ENCODE data around the gene ACSL3.
A peak's percentile ranks its signal among the peaks of the same experiment; 100 is the strongest.

Gene ACSL3

DNA sequence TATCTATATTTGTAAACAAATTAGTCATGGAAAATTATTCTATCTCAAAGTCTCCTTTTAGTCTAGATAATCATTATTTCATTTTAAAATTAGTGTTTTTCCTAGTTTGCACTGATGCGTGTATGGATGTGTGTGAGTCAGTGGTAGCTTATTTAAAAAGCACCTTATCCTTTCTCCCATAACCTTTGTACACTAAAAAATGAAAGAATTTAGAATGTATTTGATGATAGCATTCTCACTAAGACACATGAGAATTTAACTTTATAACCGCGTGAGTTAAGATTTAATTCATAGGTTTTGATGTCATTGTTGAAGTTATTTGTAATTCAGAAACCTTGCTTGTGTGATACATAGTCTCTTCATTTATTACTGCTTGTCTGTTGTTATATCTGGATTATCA is 81.7 kb downstream of the ACSL3 start:
- DNase-seq (ENCODE audit: insufficient read length, low spot score): no peak
- no peak for FAIRE-seq
- TF ChIP-seq POLR2A (IDR thresholded peaks at IDR 0.05; ENCODE audit: low read depth, low read length): no peak

DNA sequence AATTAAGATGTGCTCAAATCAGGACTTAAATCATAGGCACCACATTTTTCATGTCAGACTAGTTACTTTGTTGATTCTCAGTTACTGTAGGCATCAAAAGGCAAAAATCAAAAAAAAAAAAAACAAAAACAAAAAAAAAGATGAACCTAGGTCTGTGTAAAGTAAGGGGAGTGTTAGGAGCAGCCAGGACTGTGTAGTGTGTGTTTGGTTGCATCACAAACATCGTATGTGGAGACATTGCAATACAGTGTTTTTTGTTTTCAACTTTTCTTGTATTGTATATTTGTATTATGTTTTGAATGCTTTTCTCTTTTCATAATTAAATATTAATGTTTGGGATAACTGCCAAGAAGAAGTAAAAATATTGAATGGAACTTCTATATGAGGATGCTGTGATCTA is 82.1 kb downstream of the ACSL3 start:
- FAIRE-seq: no peak
- DNase-seq (ENCODE audit: insufficient read length, low spot score): no peak
- TF ChIP-seq POLR2A (IDR thresholded peaks at IDR 0.05; ENCODE audit: low read depth, low read length): no peak

- DNase-seq (ENCODE audit: insufficient read length, low spot score) (no peak), FAIRE-seq (no peak)
- no peak for TF ChIP-seq POLR2A (IDR thresholded peaks at IDR 0.05; ENCODE audit: low read depth, low read length)
Measured at GRCh38 chr2:222943820-222944219, 83.0 kb downstream of the ACSL3 start.

- no peak for TF ChIP-seq POLR2A (IDR thresholded peaks at IDR 0.05; ENCODE audit: low read depth, low read length)
- DNase-seq (ENCODE audit: insufficient read length, low spot score) (no peak), FAIRE-seq (no peak)
Measured at GRCh38 chr2:222944552-222944951, 83.7 kb downstream of the ACSL3 start.

DNA sequence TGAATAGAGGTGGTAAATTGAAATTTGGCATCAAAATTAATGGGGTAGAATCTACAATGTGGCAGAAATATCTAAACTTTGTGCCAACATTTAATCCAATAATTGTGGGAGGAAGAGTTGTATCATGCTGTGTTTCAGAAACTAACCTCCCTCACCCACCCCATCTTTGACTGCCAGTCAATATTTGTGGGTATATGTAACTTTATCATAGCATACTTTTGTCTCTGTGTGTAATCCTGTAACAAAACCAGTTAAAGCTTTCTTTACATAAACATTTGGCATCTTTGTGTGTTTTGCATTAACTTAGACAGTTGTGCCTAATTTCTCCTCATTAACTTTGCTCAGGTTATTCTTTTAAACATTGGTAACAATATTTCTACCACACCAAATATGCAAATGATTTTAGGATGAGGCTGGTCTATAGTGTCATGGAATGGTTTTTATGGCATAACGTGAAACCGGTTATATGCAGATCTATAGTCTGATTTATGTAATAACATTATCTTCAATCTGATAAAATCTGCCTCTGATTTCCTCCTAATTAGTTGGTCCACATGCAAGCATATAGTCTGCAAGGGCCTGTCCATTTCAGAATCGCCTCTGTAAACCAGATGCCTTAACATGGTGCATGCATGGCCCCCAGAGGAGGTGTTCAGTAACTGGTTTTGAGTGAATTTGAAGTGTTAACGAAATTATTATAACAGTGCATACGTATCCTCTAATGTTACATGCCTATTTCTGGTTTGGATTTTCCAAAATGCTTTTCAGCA is 84.3 kb downstream of the ACSL3 start:
- no peak for TF ChIP-seq POLR2A (IDR thresholded peaks at IDR 0.05; ENCODE audit: low read depth, low read length)

DNA sequence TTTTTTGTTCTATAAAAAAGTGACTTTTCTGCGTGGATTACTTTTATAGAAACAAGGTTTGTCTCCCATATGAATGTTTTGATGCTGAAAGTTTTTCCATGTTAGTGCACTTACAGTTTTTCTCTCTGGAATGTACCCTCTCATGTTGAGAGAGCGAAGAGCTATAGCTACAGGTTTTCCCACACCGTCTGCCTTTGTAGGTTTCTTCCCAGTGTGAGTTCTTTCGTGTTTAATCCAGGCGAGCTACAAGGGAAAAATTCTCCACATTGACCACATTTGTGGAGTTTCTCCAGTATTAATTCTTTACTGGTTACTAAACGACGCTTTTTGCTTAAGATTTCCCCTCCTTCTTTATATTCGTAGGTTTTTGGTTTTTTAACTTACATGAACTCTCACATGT is 85.1 kb downstream of the ACSL3 start:
- no peak for TF ChIP-seq POLR2A (IDR thresholded peaks at IDR 0.05; ENCODE audit: low read depth, low read length)
- no peak for DNase-seq (ENCODE audit: insufficient read length, low spot score)
- no peak for FAIRE-seq

More for the DNA sequence above, 84.3 kb downstream of the ACSL3 start:
- DNase-seq (ENCODE audit: insufficient read length, low spot score) (no peak), FAIRE-seq (peak; percentile 67)

DNA sequence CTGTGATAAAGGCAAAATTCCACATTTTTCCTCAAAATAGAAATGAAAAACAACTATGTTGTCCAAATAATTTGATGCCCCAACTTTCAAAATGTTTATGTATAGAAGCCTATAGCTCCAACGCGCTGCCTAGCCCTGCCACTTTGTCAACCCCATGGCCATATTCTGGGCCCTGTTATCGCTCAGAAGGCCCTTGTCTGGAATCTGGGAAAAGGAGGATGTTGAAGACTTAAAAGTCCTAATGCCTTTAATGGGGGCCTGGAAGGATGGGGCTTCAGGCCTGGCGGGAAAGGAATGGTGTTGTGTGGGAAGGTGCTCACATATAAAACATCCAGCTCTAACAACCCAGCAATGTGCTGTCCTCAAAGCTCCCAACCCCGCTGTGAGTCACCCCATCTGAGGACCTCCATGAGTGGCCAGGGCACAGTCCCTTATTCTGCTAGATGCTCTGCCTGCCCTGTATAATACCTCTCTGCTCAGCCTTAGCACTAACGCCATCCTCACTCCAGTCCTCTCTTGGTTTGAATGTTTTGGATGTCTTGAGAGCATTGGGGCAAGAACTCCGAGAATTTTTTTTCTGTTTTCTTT is 86.0 kb downstream of the ACSL3 start:
- DNase-seq (ENCODE audit: insufficient read length, low spot score) (no peak), FAIRE-seq (peak; percentile 36)
- TF ChIP-seq POLR2A (IDR thresholded peaks at IDR 0.05; ENCODE audit: low read depth, low read length): no peak

GRCh38 chr2:222949073-222949472 is 88.2 kb downstream of the ACSL3 start:
- DNase-seq (ENCODE audit: insufficient read length, low spot score) (no peak), FAIRE-seq (no peak)
- no peak for TF ChIP-seq POLR2A (IDR thresholded peaks at IDR 0.05; ENCODE audit: low read depth, low read length)

- TF ChIP-seq POLR2A (IDR thresholded peaks at IDR 0.05; ENCODE audit: low read depth, low read length): no peak
- DNase-seq (ENCODE audit: insufficient read length, low spot score) (no peak), FAIRE-seq (no peak)
Measured at GRCh38 chr2:222949690-222950323, 89.0 kb downstream of the ACSL3 start.

- DNase-seq (ENCODE audit: insufficient read length, low spot score) (no peak), FAIRE-seq (peak; percentile 95)
- TF ChIP-seq POLR2A (IDR thresholded peaks at IDR 0.05; ENCODE audit: low read depth, low read length): no peak
Measured at GRCh38 chr2:222950638-222951285, 89.9 kb downstream of the ACSL3 start.

DNA sequence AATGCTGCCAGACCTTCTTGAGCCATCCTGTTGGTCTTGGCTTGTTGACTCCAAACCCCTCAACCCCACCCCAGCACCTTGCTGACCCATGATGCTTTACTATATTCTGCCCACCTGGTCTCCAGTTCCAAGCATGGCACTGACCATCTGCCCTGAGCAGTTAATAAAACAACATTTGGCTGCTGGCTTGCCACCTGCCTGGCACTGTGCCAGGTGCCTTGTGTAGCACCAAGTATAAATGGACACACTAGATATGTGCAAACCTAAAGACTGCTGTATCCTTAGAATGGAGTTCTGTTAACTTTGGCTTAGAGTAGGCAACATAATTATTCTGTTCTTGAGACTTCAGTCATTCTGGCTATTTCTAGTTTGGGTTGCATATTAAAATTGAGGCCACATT is 91.4 kb downstream of the ACSL3 start:
- no peak for TF ChIP-seq POLR2A (IDR thresholded peaks at IDR 0.05; ENCODE audit: low read depth, low read length)
- DNase-seq (ENCODE audit: insufficient read length, low spot score) (no peak), FAIRE-seq (no peak)

DNA sequence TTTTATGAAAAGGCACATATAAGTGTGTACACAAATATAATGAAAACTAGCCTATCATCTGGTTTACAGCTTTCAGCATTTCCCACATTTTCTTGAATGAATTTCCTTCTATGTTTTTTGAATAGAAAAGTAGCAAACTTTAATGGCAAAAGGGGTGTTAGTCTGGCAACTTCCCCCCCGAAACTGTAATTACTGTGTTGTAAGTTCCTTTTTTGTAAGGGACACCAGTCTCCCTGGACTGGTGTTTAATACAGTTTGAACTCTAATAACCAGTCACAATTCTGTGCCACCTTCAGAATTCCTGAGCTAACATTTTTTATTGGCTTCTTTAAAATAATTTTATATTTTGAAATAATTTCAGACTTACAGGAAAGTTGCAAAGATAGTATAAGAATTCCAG is 94.2 kb downstream of the ACSL3 start:
- FAIRE-seq (no peak), DNase-seq (ENCODE audit: insufficient read length, low spot score) (no peak)
- no peak for TF ChIP-seq POLR2A (IDR thresholded peaks at IDR 0.05; ENCODE audit: low read depth, low read length)

DNA sequence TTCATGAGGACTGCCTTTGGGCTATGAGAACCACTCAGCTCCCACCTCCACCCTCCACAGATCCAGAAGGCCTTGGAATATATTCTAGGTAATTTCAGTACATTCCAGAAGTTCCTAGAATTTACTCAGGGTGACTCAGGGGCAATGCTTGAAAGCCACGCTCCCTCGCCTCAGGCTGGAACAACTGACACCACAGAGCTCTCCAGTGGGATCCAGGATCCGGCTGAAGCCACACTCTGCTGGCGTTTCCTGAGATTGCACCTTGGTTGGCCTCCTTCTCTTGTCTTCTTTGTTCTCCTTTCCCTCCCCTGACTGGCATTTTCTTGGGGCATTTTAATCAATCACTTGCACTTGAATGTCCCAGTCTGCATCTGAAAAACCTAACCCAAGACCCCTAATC is 98.5 kb downstream of the ACSL3 start:
- TF ChIP-seq POLR2A (IDR thresholded peaks at IDR 0.05; ENCODE audit: low read depth, low read length): no peak
- peak; percentile 65 for DNase-seq (ENCODE audit: insufficient read length, low spot score)
- peak; percentile 78 for FAIRE-seq

DNA sequence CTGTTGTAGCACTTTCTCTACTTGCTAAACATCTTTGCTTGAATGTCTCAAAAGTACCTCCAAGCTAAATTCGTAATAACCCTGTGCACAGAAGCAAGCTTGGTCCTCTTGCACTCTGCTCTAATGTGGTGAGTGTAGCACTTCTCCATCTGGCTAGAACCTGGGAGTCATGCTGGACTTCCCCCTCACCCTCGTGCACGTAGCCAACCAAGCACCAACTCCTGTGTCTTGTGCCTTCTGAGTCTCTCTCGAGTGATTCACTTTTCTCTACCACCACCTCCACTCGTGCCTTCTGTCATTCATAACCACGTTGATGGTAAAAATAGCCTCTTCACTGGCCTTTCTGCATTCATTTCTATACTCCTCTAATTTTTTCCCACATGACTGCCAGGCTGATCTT is 99.3 kb downstream of the ACSL3 start:
- FAIRE-seq: no peak
- no peak for DNase-seq (ENCODE audit: insufficient read length, low spot score)
- TF ChIP-seq POLR2A (IDR thresholded peaks at IDR 0.05; ENCODE audit: low read depth, low read length): no peak

Data from H54 (cell line).